Endothelial cell (in vitro differentiated cells): ENCODE results near the gene EFS. TPM values are rescaled to one million over a fixed set of nuclear protein-coding genes. Genes with fewer than 3 reads are reported as not detected.

Experiments
- DNase-seq: peaks from one replicate; pipeline ENCODE4 v3.0.0; 2021; ENCODE audit warnings: low spot score
- H3K27ac Mint-ChIP-seq: one replicate; pipeline ENCODE4 v1.8.0; 2021; ENCODE audit warnings: mixed read lengths, inconsistent platforms; ENCODE audit not compliant: unreplicated experiment
- H3K27me3 Mint-ChIP-seq: one replicate; pipeline ENCODE4 v1.8.0; 2021; ENCODE audit warnings: mild to moderate bottlenecking, moderate library complexity, mixed read lengths, inconsistent platforms; ENCODE audit not compliant: unreplicated experiment
- H3K36me3 Mint-ChIP-seq: one replicate; pipeline ENCODE4 v1.8.0; 2021; ENCODE audit warnings: mild to moderate bottlenecking, low read depth, mixed read lengths, inconsistent platforms; ENCODE audit not compliant: unreplicated experiment
- H3K4me1 Mint-ChIP-seq: one replicate; pipeline ENCODE4 v1.8.0; 2021; ENCODE audit warnings: mild to moderate bottlenecking, mixed read lengths, inconsistent platforms; ENCODE audit not compliant: unreplicated experiment
- H3K4me3 Mint-ChIP-seq: one replicate; pipeline ENCODE4 v1.8.0; 2021; ENCODE audit warnings: mild to moderate bottlenecking, mixed read lengths, inconsistent platforms; ENCODE audit not compliant: unreplicated experiment
- H3K9me3 Mint-ChIP-seq: one replicate; pipeline ENCODE4 v1.8.0; 2021; ENCODE audit warnings: mixed read lengths, inconsistent platforms; ENCODE audit not compliant: unreplicated experiment
- total RNA-seq: library from RNA; stranded (reverse); fragmentation: NEBNext Ultra II Directional; extraction: Animal tissue kit (Norgen Biotek cat#: 25700); gene quantifications from one replicate; pipeline ENCODE4 v1.2.1, GENCODE V29; 2021; ENCODE audit not compliant: unreplicated experiment
- TF ChIP-seq, protein P1 (sequence below): fragments of 200-600 bp; sonication (generic); IDR thresholded peaks from one replicate; pipeline ENCODE4 v1.5.0; 2021; ENCODE audit warnings: antibody characterized with exemption; ENCODE audit not compliant: unreplicated experiment

EFS gene
- total RNA-seq, 1 donor from 2014 or later: 17.8 TPM

DNA sequence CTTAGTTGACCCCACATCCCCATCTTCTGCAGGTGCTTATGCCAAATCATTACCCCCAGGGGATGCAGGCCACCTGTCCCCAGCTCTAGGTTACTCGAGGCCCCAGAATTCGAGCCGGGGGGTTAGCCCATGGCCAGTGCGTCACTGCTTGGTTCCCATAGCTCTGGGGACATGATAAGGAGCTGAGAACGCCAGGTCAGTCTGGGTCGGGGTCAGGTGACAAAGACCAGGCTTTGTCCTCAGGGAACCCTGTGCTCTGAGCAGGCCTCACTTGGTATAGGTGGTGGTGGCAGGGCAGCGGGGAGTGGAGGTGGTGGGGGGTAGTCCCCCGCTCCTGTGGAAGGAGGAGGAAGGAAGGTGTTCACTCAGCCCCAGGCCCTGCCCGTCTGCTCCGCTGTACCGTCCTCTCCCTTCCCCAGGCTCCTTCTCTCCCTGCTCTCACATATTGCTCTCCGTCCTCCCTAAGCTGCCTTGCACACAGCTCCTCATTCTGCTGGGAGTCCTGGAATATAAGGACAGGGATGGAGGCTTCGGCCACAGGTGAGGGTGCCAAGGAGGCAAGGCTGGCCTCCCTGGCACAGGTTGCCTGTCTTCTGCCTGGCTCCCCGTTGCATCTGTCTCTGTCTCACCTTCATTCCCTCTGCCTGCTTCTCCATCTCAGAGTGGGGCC is 45.1 kb upstream of the EFS start:
- peak overlapping the region; percentile 20 for H3K27ac Mint-ChIP-seq
- H3K36me3 Mint-ChIP-seq: peaks cover 4% of the 10 kb centered on the region
- TF ChIP-seq, protein P1, sequence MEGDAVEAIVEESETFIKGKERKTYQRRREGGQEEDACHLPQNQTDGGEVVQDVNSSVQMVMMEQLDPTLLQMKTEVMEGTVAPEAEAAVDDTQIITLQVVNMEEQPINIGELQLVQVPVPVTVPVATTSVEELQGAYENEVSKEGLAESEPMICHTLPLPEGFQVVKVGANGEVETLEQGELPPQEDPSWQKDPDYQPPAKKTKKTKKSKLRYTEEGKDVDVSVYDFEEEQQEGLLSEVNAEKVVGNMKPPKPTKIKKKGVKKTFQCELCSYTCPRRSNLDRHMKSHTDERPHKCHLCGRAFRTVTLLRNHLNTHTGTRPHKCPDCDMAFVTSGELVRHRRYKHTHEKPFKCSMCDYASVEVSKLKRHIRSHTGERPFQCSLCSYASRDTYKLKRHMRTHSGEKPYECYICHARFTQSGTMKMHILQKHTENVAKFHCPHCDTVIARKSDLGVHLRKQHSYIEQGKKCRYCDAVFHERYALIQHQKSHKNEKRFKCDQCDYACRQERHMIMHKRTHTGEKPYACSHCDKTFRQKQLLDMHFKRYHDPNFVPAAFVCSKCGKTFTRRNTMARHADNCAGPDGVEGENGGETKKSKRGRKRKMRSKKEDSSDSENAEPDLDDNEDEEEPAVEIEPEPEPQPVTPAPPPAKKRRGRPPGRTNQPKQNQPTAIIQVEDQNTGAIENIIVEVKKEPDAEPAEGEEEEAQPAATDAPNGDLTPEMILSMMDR: no peak
- H3K4me1 Mint-ChIP-seq: peaks cover 29% of the 10 kb centered on the region
- peaks cover 33% of the 10 kb centered on the region for H3K27me3 Mint-ChIP-seq
- H3K4me3 Mint-ChIP-seq: peak overlapping the region; percentile 29
- no peaks in the 10 kb centered on the region for H3K9me3 Mint-ChIP-seq
- DNase-seq: no peak

DNA sequence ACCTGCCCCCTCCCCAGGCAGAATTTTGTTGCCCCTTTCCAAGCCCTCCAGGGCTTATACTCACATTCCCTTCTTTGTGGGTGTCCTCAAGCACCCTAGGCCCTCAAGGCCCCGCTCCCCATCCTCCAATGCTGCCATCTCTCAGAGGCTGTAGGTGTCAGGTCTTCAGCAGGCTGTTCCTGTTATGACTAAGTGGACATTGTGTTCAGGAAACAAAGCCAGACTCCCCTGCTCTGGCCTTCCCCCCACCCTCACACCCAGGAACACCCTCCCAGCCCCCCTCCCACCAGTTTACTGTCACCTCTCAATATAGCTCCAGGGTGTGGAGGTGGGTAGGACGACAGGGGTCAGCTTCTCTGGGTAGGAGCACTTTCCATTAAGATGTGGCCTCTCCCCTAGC is 44.5 kb upstream of the EFS start:
- Mint-ChIP-seq H3K27me3 (peaks cover 32% of the 10 kb centered on the region), H3K36me3 (peaks cover 4% of the 10 kb centered on the region), H3K4me3 (no peak overlapping the region)

DNA sequence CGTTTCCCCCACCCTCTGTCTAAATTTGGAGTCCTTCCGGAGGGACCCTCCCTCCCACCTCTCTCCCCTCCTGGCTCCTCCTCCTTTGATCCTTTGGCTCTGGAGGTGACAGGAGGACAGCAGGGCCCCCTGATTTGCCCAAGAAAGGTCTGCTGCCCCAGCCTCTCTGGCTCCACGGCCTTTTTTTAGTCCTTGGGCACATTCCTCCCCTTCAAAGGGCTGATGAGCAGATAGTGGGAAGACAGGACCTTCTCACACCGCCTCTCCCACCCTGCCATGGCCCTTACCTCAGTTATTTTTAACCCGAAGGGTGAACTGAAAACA is 43.3 kb upstream of the EFS start:
- H3K36me3 Mint-ChIP-seq: peaks cover 7% of the 10 kb centered on the region
- no peak for DNase-seq
- no peak overlapping the region for H3K4me3 Mint-ChIP-seq
- H3K4me1 Mint-ChIP-seq: peaks cover 29% of the 10 kb centered on the region
- H3K27ac Mint-ChIP-seq: no peak overlapping the region
- H3K27me3 Mint-ChIP-seq: peaks cover 30% of the 10 kb centered on the region
- H3K9me3 Mint-ChIP-seq: no peaks in the 10 kb centered on the region
- TF ChIP-seq, protein P1: no peak

More for the DNA sequence above, 44.5 kb upstream of the EFS start:
- H3K27ac Mint-ChIP-seq: no peak overlapping the region
- TF ChIP-seq, protein P1: no peak
- peaks cover 29% of the 10 kb centered on the region for H3K4me1 Mint-ChIP-seq
- DNase-seq: no peak
- no peaks in the 10 kb centered on the region for H3K9me3 Mint-ChIP-seq

DNA sequence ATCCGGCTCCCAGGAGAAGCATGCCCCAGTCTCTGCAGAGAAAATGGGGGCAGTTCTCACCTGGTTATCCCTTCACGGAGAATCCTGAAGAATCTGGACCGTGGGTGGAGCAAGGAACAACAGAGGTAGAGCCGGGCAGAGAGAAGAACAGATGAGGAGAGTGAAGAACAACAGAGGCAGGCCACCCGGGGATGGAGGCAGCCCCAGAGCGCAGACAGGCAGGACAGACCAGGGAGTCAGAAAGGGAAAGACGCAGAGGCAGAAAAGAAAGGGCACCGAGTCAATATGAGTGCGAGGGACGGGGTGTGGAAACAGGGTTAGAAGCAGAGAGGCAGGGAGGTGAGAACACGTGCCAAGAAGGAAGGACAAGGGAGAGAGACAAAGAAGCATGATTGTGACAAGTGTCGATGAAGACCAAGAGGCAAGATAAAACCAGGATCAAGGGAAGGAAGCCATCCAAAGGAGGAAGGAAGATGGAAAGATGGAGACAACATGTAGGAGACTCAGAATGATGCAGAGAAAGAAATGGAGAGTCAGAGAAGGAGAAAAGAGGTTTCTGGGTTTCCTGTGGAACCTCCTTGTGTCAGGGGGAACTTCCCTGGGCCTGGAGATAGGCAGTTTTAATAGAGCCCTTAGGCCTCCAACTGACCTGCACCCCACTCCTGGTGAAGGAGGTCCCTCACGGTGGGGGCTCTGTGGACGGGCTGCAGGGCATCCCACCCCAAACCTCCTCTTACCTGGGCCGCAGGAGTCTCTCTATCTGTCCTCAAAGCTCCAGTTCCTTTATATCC is 42.7 kb upstream of the EFS start, which contains the start of gene MYH6:
Gene MYH6 (minus strand): TSS at position 758 of the 791 bp plus-strand sequence. CDS start 1,050 bp downstream, outside the sequence.
- peaks cover 7% of the 10 kb centered on the region for H3K36me3 Mint-ChIP-seq
- H3K27ac Mint-ChIP-seq: no peak within 1 kb of the TSS
- no peak for DNase-seq
- peaks cover 26% of the 10 kb centered on the region for H3K4me1 Mint-ChIP-seq
- TF ChIP-seq, protein P1: no peak
- no peaks in the 10 kb centered on the region for H3K9me3 Mint-ChIP-seq
- peaks cover 26% of the 10 kb centered on the region for H3K27me3 Mint-ChIP-seq
- H3K4me3 Mint-ChIP-seq: no peak within 1 kb of the TSS
